H1 (cell line): ENCODE results near the gene MTHFS. TPM values are rescaled to one million over a fixed set of nuclear protein-coding genes. Genes with fewer than 3 reads are reported as not detected.
A peak's percentile ranks its signal among the peaks of the same experiment; 100 is the strongest.

Source experiments
- CTCF ChIA-PET: fragments of 300-600 bp; sonication (Branson Sonifier 250); formaldehyde crosslinking; loops from one replicate; lab custom pipeline; 2021; ENCODE audit not compliant: partially characterized antibody; lab: Charles Lee
- POLR2A ChIA-PET: fragments of 300-600 bp; sonication (Branson Sonifier 250); formaldehyde crosslinking; loops from one replicate; lab custom pipeline; 2021; ENCODE audit warnings: inconsistent platforms; ENCODE audit not compliant: partially characterized antibody; lab: Charles Lee
- DNase-seq, 2 experiments: peaks; one replicate each; pipeline versions ENCODE4 v3.0.0 to v3.0.0-alpha.2; 2010 to 2022; ENCODE audit warnings: low spot score in 2 of 2, low read depth in 1 of 2, mixed read lengths in 1 of 2
- FAIRE-seq: peaks from 2 replicates; lab custom pipeline; 2011; peaks lifted over from hg19 to GRCh38; lab: Jason Lieb, UNC
- H2AFZ ChIP-seq: 2 replicates; pipeline ENCODE4 v1.8.1; 2012; ENCODE audit warnings: low read length, inconsistent platforms
- H2AK5ac ChIP-seq: 2 replicates; pipeline ENCODE4 v1.6.1; 2013; ENCODE audit warnings: low read depth, low read length
- H2BK120ac ChIP-seq: replicated peaks from 2 replicates; pipeline ENCODE3; 2013; ENCODE audit warnings: low read depth, low read length, inconsistent platforms
- H2BK12ac ChIP-seq: 2 replicates; pipeline ENCODE4 v1.6.1; 2013; ENCODE audit warnings: low read depth, low read length
- H2BK15ac ChIP-seq: 2 replicates; pipeline ENCODE4 v1.6.1; 2013; ENCODE audit warnings: low read length
- H2BK20ac ChIP-seq: 2 replicates; pipeline ENCODE4 v1.6.1; 2013; ENCODE audit warnings: low read length
- H2BK5ac ChIP-seq: 2 replicates; pipeline ENCODE4 v1.6.1; 2013; ENCODE audit warnings: low read depth, low read length
- H3K14ac ChIP-seq: 2 replicates; pipeline ENCODE4 v1.6.1; 2013; ENCODE audit warnings: inconsistent platforms; ENCODE audit not compliant: insufficient read length
- H3K18ac ChIP-seq: 2 replicates; pipeline ENCODE4 v1.6.1; 2013; ENCODE audit warnings: low read length; ENCODE audit errors: extremely low read depth
- H3K23ac ChIP-seq: 2 replicates; pipeline ENCODE4 v1.6.1; 2013; ENCODE audit warnings: inconsistent platforms; ENCODE audit not compliant: insufficient read length
- H3K23me2 ChIP-seq: 2 replicates; pipeline ENCODE4 v1.6.1; 2013; ENCODE audit warnings: low read depth, low read length
- H3K27ac ChIP-seq: 2 replicates; pipeline ENCODE4 v1.6.1; 2011; ENCODE audit warnings: low read depth, low read length, inconsistent platforms
- H3K27me3 ChIP-seq, 4 experiments: replicated peaks in 1 of 4; 1 replicate in 1 of 4; 2 replicates in 3 of 4; pipeline versions ENCODE4 v1.6.1 to v1.8.1; 2011 to 2013; ENCODE audit warnings: low read length in 3 of 4, mild to moderate bottlenecking in 3 of 4, inconsistent platforms in 2 of 4, mixed read lengths in 2 of 4, moderate library complexity in 1 of 4; ENCODE audit not compliant: control insufficient read depth in 3 of 4, insufficient read depth in 3 of 4; ENCODE audit errors: extremely low read depth in 1 of 4
- H3K36me3 ChIP-seq, 4 experiments: 2 replicates each; pipeline versions ENCODE4 v1.6.1 to v1.8.1; 2011 to 2013; ENCODE audit warnings: mild to moderate bottlenecking in 4 of 4, low read length in 3 of 4, moderate library complexity in 2 of 4, control low read depth in 1 of 4, inconsistent platforms in 1 of 4; ENCODE audit not compliant: insufficient read depth in 4 of 4, control insufficient read depth in 2 of 4
- H3K4ac ChIP-seq: replicated peaks from 2 replicates; pipeline ENCODE3; 2013; ENCODE audit warnings: low read length, low read depth, mixed read lengths, inconsistent platforms; ENCODE audit not compliant: insufficient read length
- H3K4me1 ChIP-seq, 4 experiments: replicated peaks in 1 of 4; 1 replicate in 1 of 4; 2 replicates in 3 of 4; pipeline versions ENCODE4 v1.6.1 to v1.8.1; 2011 to 2013; ENCODE audit warnings: low read length in 3 of 4, inconsistent platforms in 2 of 4, mixed read lengths in 1 of 4; ENCODE audit not compliant: insufficient read depth in 4 of 4, control insufficient read depth in 3 of 4
- H3K4me2 ChIP-seq, 2 experiments: 2 replicates each; pipeline versions ENCODE4 v1.6.1 to v1.8.1; 2011 to 2013; ENCODE audit warnings: low read depth in 2 of 2, low read length in 2 of 2, control low read depth in 1 of 2, inconsistent platforms in 1 of 2, mild to moderate bottlenecking in 1 of 2; ENCODE audit not compliant: insufficient read depth in 1 of 2
- H3K4me3 ChIP-seq, 4 experiments: fragments of 200-600, 300-600 bp in 1 of 4; sonication (generic), shearing (Covaris generic), sonication (Bioruptor Twin) in 1 of 4; 2 replicates each; pipeline versions ENCODE4 v1.5.1 to v1.8.1; 2011 to 2016; ENCODE audit warnings: low read length in 4 of 4, low read depth in 3 of 4, control low read depth in 2 of 4, inconsistent platforms in 2 of 4, mild to moderate bottlenecking in 2 of 4, mixed read lengths in 1 of 4, moderate library complexity in 1 of 4; ENCODE audit not compliant: insufficient read depth in 2 of 4; ENCODE audit errors: extremely low read depth in 1 of 4
- H3K56ac ChIP-seq: replicated peaks from 2 replicates; pipeline ENCODE3; 2013; ENCODE audit warnings: low read depth, mild to moderate bottlenecking, mixed read lengths, low read length, inconsistent platforms; ENCODE audit not compliant: insufficient read length
- H3K79me1 ChIP-seq: 2 replicates; pipeline ENCODE4 v1.6.1; 2013; ENCODE audit warnings: low read depth, low read length, control low read depth
- H3K79me2 ChIP-seq, 2 experiments: 2 replicates each; pipeline versions ENCODE4 v1.6.1 to v1.8.1; 2012 to 2013; ENCODE audit warnings: low read length in 2 of 2, mild to moderate bottlenecking in 2 of 2, inconsistent platforms in 1 of 2; ENCODE audit not compliant: insufficient read depth in 2 of 2, control insufficient read depth in 1 of 2
- H3K9ac ChIP-seq, 4 experiments: replicated peaks in 1 of 4; 1 replicate in 1 of 4; 2 replicates in 3 of 4; pipeline versions ENCODE4 v1.6.1 to v1.8.1; 2011 to 2013; ENCODE audit warnings: low read depth in 3 of 4, low read length in 3 of 4, control low read depth in 2 of 4, mild to moderate bottlenecking in 2 of 4, moderate library complexity in 2 of 4, inconsistent platforms in 1 of 4; ENCODE audit errors: extremely low read depth in 1 of 4
- H3K9me3 ChIP-seq, 2 experiments: 2 replicates each; pipeline versions ENCODE4 v1.6.1 to v1.8.1; 2012 to 2013; ENCODE audit warnings: mild to moderate bottlenecking in 2 of 2, moderate library complexity in 2 of 2, control low read depth in 1 of 2, inconsistent platforms in 1 of 2, low read depth in 1 of 2, low read length in 1 of 2, mixed read lengths in 1 of 2; ENCODE audit not compliant: insufficient read depth in 2 of 2
- H4K20me1 ChIP-seq, 2 experiments: replicated peaks in 1 of 2; 2 replicates each; pipeline versions ENCODE3 to v1.8.1; 2011 to 2013; ENCODE audit warnings: inconsistent platforms in 2 of 2, low read length in 2 of 2, mild to moderate bottlenecking in 1 of 2; ENCODE audit not compliant: insufficient read depth in 2 of 2, control insufficient read depth in 1 of 2
- H4K5ac ChIP-seq: 2 replicates; pipeline ENCODE4 v1.6.1; 2013; ENCODE audit warnings: low read length, low read depth, mixed read lengths, inconsistent platforms; ENCODE audit not compliant: insufficient read length
- H4K8ac ChIP-seq: 2 replicates; pipeline ENCODE4 v1.8.0; 2013; ENCODE audit warnings: mild to moderate bottlenecking, moderate library complexity, low read length, inconsistent platforms; ENCODE audit not compliant: insufficient read depth; ENCODE audit errors: extremely low read depth
- H4K91ac ChIP-seq: replicated peaks from 2 replicates; pipeline ENCODE3; 2013; ENCODE audit warnings: low read length, mixed read lengths, inconsistent platforms; ENCODE audit not compliant: insufficient read length
- RNF2 ChIP-seq: fragments of 200-900, 300-1000 bp; sonication (generic); IDR thresholded peaks from 2 replicates; pipeline ENCODE4 v1.7.1; 2016; ENCODE audit warnings: borderline replicate concordance, low read depth, mild to moderate bottlenecking, antibody characterized with exemption, low read length; ENCODE audit not compliant: poor library complexity, severe bottlenecking; ENCODE audit errors: missing control alignments
- WGBS, 2 experiments: shearing (Covaris generic) in 1 of 2; methylation state at CpG; one replicate each; pipeline versions ENCODE4 v1.1.6 to v1.1.7; 2013 to 2015; ENCODE audit warnings: low lambda C conversion rate in 2 of 2, mixed read lengths in 2 of 2, inconsistent platforms in 1 of 2, low coverage in 1 of 2, missing lambda C conversion rate in 1 of 2; ENCODE audit not compliant: insufficient replicate concordance in 2 of 2, insufficient coverage in 1 of 2, insufficient read length in 1 of 2; ENCODE audit errors: extremely low coverage in 1 of 2, missing lambda C conversion rate in 1 of 2; 5-methylcytosine and 5-hydroxymethylcytosine counted together
- polyA plus RNA-seq, 7 experiments: library from polyadenylated mRNA; depleted of rRNA in 3 of 7; stranded (reverse) in 5 of 7; unstranded in 2 of 7; fragments of >200 nt in 5 of 7; fragments of 200-250 nt in 2 of 7; gene quantifications; 1 replicate in 5 of 7; 2 replicates in 1 of 7; 4 replicates in 1 of 7; pipeline versions ENCODE4 v1.2.1 to v1.2.3, GENCODE V29; 2011 to 2013; ENCODE audit warnings: missing spikeins in 2 of 7, mixed read lengths in 2 of 7
- total RNA-seq: library from RNA; stranded (reverse); fragmentation: NEBNext Ultra II Directional; extraction: Animal tissue kit (Norgen Biotek cat#: 25700); gene quantifications from 2 replicates; pipeline ENCODE4 v1.2.1, GENCODE V29; 2021
- TF ChIP-seq, protein P1 (sequence below), 3 experiments: IDR thresholded peaks; 1 replicate in 2 of 3; 2 replicates in 1 of 3; pipeline versions ENCODE4 v1.5.1 to v1.6.1; 2011; ENCODE audit warnings: low read length in 3 of 3, mild to moderate bottlenecking in 3 of 3, inconsistent platforms in 2 of 3, low read depth in 1 of 3, moderate library complexity in 1 of 3; ENCODE audit not compliant: insufficient read depth in 1 of 3; ENCODE audit errors: control extremely low read depth in 1 of 3

MTHFS gene
- total and polyA plus RNA-seq, 2 of the 8 experiments (the other 6 are each of a cell fraction or from before 2014, with no cell fraction given), result 27.3 to 37.2 TPM

DNA sequence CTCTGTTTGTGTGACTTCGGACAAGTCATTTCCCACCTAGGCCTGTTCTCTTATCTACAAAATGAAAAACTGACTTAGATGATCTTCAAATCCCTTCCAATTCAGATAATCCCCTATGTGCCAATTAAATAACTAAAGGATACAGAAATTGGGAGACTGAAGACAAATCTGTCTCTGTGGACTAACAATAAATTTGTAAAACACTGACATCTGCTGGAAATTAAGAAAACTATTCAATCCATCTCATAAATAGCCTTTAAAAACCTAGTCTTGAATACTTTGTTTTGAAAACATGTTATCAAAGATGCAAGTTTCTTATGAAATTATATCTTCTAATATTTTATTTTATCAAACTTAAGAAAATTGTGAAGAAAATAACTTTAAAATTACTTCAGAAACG, 38.3 kb downstream of the MTHFS start:
- H2BK20ac ChIP-seq, result no peak overlapping the region
- ChIA-PET POLR2A (no interaction called here), CTCF (no interaction called here)
- TF ChIP-seq, protein P1, sequence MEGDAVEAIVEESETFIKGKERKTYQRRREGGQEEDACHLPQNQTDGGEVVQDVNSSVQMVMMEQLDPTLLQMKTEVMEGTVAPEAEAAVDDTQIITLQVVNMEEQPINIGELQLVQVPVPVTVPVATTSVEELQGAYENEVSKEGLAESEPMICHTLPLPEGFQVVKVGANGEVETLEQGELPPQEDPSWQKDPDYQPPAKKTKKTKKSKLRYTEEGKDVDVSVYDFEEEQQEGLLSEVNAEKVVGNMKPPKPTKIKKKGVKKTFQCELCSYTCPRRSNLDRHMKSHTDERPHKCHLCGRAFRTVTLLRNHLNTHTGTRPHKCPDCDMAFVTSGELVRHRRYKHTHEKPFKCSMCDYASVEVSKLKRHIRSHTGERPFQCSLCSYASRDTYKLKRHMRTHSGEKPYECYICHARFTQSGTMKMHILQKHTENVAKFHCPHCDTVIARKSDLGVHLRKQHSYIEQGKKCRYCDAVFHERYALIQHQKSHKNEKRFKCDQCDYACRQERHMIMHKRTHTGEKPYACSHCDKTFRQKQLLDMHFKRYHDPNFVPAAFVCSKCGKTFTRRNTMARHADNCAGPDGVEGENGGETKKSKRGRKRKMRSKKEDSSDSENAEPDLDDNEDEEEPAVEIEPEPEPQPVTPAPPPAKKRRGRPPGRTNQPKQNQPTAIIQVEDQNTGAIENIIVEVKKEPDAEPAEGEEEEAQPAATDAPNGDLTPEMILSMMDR (IDR thresholded peaks at IDR 0.05; ENCODE audit: control extremely low read depth in 1 of 3, insufficient read depth in 1 of 3, low read depth in 1 of 3, low read length in 3 of 3), result peak in 1 of 3 experiments; percentile 7; a peak in 1 of 4 replicates
- TF ChIP-seq RNF2, result no peak
- FAIRE-seq, result no peak
- no peak overlapping the region for H2BK12ac ChIP-seq
- H3K79me1 ChIP-seq, result no peaks in the 10 kb centered on the region
- no peak overlapping the region for H2AFZ ChIP-seq
- H3K79me2 ChIP-seq, result 0 out of 4 replicates have a peak, but pooled peaks cover 0 to 8% of the 10 kb centered on the region in 2 experiments
- H3K9me3 ChIP-seq, result no peaks in the 10 kb centered on the region
- H3K27ac ChIP-seq, result no peak overlapping the region
- H2BK15ac ChIP-seq, result no peak overlapping the region
- H4K91ac ChIP-seq, result no peak overlapping the region
- no peaks in the 10 kb centered on the region for H3K4me1 ChIP-seq
- H2AK5ac ChIP-seq, result no peak overlapping the region
- H4K20me1 ChIP-seq, result no peaks in the 10 kb centered on the region
- H3K56ac ChIP-seq, result no peak overlapping the region
- H3K4me2 ChIP-seq, result no peak overlapping the region
- no peaks in the 10 kb centered on the region for H3K23me2 ChIP-seq
- H3K18ac ChIP-seq, result no peak overlapping the region
- no peak overlapping the region for H3K4me3 ChIP-seq
- no peak overlapping the region for H4K5ac ChIP-seq
- H3K23ac ChIP-seq, result no peak overlapping the region
- 93% methylated on average over 2 of the region's 2 CpGs; no CpG with 5 or more reads in 1 of the 2 experiments for WGBS, 2 experiments
- H3K9ac ChIP-seq, result no peak overlapping the region
- no peak overlapping the region for H2BK5ac ChIP-seq
- H3K36me3 ChIP-seq, result 0 out of 8 replicates have a peak, but pooled peaks cover 0 to 2% (median 0%) of the 10 kb centered on the region in 4 experiments
- H2BK120ac ChIP-seq, result no peak overlapping the region
- H3K4ac ChIP-seq, result no peak overlapping the region
- no peaks in the 10 kb centered on the region for H3K27me3 ChIP-seq
- no peak for DNase-seq
- H3K14ac ChIP-seq, result no peak overlapping the region
- no peak overlapping the region for H4K8ac ChIP-seq
